K562 (cell line): ENCODE measurements around the gene AGO3.
A peak's percentile ranks its signal among the peaks of the same experiment; 100 is the strongest.

ENCODE experiments used
- CREB1 ChIP-seq, 2 experiments: sonication (generic) in 1 of 2; formaldehyde crosslinking in 1 of 2; IDR thresholded peaks; 2 replicates each; pipeline versions ENCODE4 v1.6.1 to v1.8.0; 2012 to 2022; ENCODE audit warnings: inconsistent platforms in 1 of 2, mild to moderate bottlenecking in 1 of 2, missing genetic modification reagents in 1 of 2, moderate library complexity in 1 of 2
- CREM ChIP-seq: IDR thresholded peaks from 2 replicates; pipeline ENCODE4 v1.6.1; 2014; ENCODE audit warnings: antibody characterized with exemption, low read depth
- CTCF ChIP-seq, 3 experiments: IDR thresholded peaks in 2 of 3; conservative IDR thresholded peaks in 1 of 3; 2 replicates each; pipeline ENCODE4 v1.5.1; 2011 to 2012; ENCODE audit warnings: low read length in 3 of 3, mild to moderate bottlenecking in 3 of 3, control low read depth in 2 of 3, improper control_type of control experiment in 1 of 3, inconsistent platforms in 1 of 3, low read depth in 1 of 3, mixed read lengths in 1 of 3, moderate library complexity in 1 of 3; ENCODE audit not compliant: insufficient read depth in 2 of 3
- E2F4 ChIP-seq: sonication (generic); formaldehyde crosslinking; IDR thresholded peaks from 2 replicates; pipeline ENCODE4 v1.8.0; 2022; ENCODE audit warnings: mild to moderate bottlenecking, low read depth, missing genetic modification reagents
- EZH2 ChIP-seq: IDR thresholded peaks from 2 replicates; pipeline ENCODE4 v1.6.1; 2012; ENCODE audit warnings: low read depth, mild to moderate bottlenecking, inconsistent platforms, low read length, borderline replicate concordance
- GATA2 ChIP-seq: sonication (generic); formaldehyde crosslinking; IDR thresholded peaks from 2 replicates; pipeline ENCODE4 v1.4.0; 2020; ENCODE audit warnings: mild to moderate bottlenecking, missing genetic modification reagents
- MAFK ChIP-seq: IDR thresholded peaks from 2 replicates; pipeline ENCODE4 v1.6.1; 2011; ENCODE audit warnings: low read length, improper control_type of control experiment
- POLR2A ChIP-seq: fragments of 450-650 bp; conservative IDR thresholded peaks from 2 replicates; pipeline ENCODE4 v1.6.1; 2016
- SIN3A ChIP-seq, 2 experiments: fragments of 150-350 bp in 1 of 2; IDR thresholded peaks; 2 replicates each; pipeline ENCODE4 v1.6.1; 2011 to 2016; ENCODE audit warnings: borderline replicate concordance in 2 of 2, low read depth in 2 of 2, low read length in 2 of 2, mild to moderate bottlenecking in 2 of 2, moderate library complexity in 2 of 2; ENCODE audit not compliant: control insufficient read depth in 1 of 2
- ZNF217 ChIP-seq: sonication (generic); formaldehyde crosslinking; IDR thresholded peaks from 2 replicates; pipeline ENCODE4 v1.8.0; 2022; ENCODE audit warnings: mild to moderate bottlenecking, missing genetic modification reagents
- ZNF77 ChIP-seq: fragments of 250-450 bp; sonication (Bioruptor Pico); IDR thresholded peaks from 2 replicates; pipeline ENCODE4 v1.5.0; 2020
- TF ChIP-seq, protein P1 (sequence below): sonication (generic); formaldehyde crosslinking; IDR thresholded peaks from 2 replicates; pipeline ENCODE4 v1.8.0; 2022; ENCODE audit warnings: mild to moderate bottlenecking, missing genetic modification reagents

- TF ChIP-seq, protein P1, sequence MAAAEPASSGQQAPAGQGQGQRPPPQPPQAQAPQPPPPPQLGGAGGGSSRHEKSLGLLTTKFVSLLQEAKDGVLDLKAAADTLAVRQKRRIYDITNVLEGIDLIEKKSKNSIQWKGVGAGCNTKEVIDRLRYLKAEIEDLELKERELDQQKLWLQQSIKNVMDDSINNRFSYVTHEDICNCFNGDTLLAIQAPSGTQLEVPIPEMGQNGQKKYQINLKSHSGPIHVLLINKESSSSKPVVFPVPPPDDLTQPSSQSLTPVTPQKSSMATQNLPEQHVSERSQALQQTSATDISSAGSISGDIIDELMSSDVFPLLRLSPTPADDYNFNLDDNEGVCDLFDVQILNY (CRISPR knock-in tag) = no peak
- TF ChIP-seq E2F4 (CRISPR knock-in tag) (no peak), CTCF (IDR thresholded peaks at IDR 0.05 in 2 of 3, conservative IDR thresholded peaks at IDR 0.05 in 1 of 3; ENCODE audit: insufficient read depth in 2 of 3, low read depth in 1 of 3, low read length in 3 of 3) (no peak), POLR2A (no peak), MAFK (no peak), CREB1 (IDR thresholded peaks at IDR 0.05) (no peak), CREB1 (CRISPR knock-in tag; IDR thresholded peaks at IDR 0.05) (no peak), ZNF217 (CRISPR knock-in tag) (no peak), GATA2 (CRISPR knock-in tag) (no peak), EZH2 (no peak), ZNF77 (no peak), SIN3A (IDR thresholded peaks at IDR 0.05; ENCODE audit: borderline replicate concordance in 2 of 2, control insufficient read depth in 1 of 2, low read depth in 2 of 2, low read length in 2 of 2) (peak in 1 of 2 experiments; percentile 80; a peak in 1 of 4 replicates), CREM (peak; percentile 50)
Measured at GRCh38 chr1:35886577-35887431, 44.1 kb upstream of the AGO3 start.
